ENCODE results near the gene TMEM120B. TPM values are rescaled to one million over a fixed set of nuclear protein-coding genes. Genes with fewer than 3 reads are reported as not detected.

Gene TMEM120B
- total and polyA plus RNA-seq, 2 of the 13 experiments (the other 11 are each of a cell fraction or from before 2014, with no cell fraction given), result 7.1 to 12.9 TPM

DNA sequence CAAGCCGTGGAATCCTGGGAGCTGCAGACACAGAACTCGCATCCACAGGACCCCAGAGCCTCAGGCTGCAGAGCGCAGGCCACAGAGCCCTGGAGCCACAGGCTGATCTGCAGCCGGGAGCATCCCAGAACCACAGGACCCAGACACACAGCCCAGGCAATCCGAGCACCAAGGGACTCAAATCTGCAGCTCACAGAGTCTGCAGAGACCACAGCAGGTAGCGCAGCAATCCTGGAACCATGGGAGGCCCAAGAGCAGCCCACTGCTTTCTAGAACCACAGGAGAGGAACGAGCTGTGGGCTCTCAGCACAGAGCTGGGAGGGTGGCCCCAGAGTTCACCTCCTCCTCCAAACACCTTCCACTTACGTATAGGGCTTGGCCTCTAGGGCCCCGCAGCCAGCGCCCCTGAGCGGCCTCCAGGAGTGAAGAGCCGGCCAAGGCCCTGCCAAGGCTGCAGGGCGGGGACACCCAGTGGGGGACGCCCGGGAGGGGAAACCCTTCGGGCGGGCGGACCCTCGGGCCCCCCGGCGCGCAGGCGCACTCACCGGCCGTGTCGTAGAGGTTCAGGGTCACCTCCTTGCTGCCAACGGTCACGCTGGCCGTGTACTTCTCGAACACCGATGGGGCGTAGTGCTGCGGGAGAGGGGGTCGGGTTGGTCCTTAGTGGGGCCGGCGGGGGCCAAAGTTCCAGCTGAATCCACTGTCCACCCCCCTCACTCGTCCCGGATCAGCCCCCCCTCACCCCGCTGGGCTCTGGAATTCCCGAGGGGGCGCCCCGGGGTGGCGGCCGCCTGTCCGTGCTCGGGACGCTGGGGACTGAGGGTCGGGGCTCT lies 80.3 kb downstream of the TMEM120B start (continued):
- TF ChIP-seq, protein P1, sequence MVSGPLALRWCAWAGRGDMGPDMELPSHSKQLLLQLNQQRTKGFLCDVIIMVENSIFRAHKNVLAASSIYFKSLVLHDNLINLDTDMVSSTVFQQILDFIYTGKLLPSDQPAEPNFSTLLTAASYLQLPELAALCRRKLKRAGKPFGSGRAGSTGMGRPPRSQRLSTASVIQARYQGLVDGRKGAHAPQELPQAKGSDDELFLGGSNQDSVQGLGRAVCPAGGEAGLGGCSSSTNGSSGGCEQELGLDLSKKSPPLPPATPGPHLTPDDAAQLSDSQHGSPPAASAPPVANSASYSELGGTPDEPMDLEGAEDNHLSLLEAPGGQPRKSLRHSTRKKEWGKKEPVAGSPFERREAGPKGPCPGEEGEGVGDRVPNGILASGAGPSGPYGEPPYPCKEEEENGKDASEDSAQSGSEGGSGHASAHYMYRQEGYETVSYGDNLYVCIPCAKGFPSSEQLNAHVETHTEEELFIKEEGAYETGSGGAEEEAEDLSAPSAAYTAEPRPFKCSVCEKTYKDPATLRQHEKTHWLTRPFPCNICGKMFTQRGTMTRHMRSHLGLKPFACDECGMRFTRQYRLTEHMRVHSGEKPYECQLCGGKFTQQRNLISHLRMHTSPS (CRISPR knock-in tag; IDR thresholded peaks at IDR 0.05; ENCODE audit: low read depth), result no peak
- TF ChIP-seq ERF (CRISPR knock-in tag; IDR thresholded peaks at IDR 0.05), result 0 out of 2 replicates have a peak, but pooled peaks have one; percentile 9
- TF ChIP-seq REXO4 (CRISPR knock-in tag; IDR thresholded peaks at IDR 0.05; ENCODE audit: borderline replicate concordance), result no peak
- peak; percentile 30; the same call in 1 of the 2 replicates for TF ChIP-seq ZNF598 (CRISPR knock-in tag; IDR thresholded peaks at IDR 0.05; ENCODE audit: borderline replicate concordance)
- TF ChIP-seq NFKB2 (CRISPR knock-in tag; IDR thresholded peaks at IDR 0.05; ENCODE audit: borderline replicate concordance), result peak; percentile 37; the same call in 1 of the 2 replicates

DNA sequence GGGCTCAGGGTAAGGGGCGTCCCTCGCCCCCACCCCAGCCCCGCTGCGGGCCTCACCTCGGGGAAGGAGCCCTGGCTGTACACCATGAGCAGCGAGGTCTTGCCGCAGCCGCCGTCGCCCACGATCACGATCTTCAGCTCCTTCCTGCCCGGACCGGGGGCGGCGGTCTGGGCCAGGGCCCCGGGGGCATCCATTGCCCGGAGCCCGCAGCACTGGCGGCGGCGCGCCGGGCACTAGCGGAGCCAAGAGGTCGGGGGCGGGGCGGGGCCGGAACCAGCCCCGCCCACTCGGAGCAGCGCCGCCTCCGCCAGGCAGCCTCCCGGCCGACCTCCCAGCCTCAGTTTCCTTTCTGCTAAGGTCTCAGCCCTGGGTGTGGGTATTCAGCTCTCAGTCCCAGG lies 80.9 kb downstream of the TMEM120B start, which contains the start of gene RHOF:
RHOF (minus strand) TSS at position 249 of the 398 bp plus-strand sequence; CDS start at position 194, 55 bp downstream.
- WGBS (ENCODE audit: low lambda C conversion rate), result 50% methylated on average over 28 of the region's 36 CpGs
- BruUV-seq (replicated peaks), result no TSS peak
- H3K36me3 ChIP-seq (replicated peaks in 1 of 2; ENCODE audit: control insufficient read depth in 1 of 2, insufficient read depth in 2 of 2, low read length in 2 of 2), result no peaks in the 10 kb centered on the region; a peak in 3 of 5 replicates
- peaks cover 92% of the 10 kb centered on the region for H3K4me1 ChIP-seq (ENCODE audit: insufficient read depth, low read length)
- CTCF ChIA-PET (ENCODE audit: low intra/inter-chr PET ratio, low total read pairs), result interaction anchor here (1.4 to 3.9 kb wide), 6 partner anchors 15 to 101 kb away, joined by 5 to 89 read pairs (median 21); partner anchors contain the start of gene PSMD9
- peak within 1 kb of the TSS; percentile 71 to 79 (median 71) for H3K4me3 ChIP-seq (replicated peaks in 1 of 3; ENCODE audit: insufficient read depth in 1 of 3, low read depth in 2 of 3, low read length in 3 of 3)
- H3K9ac ChIP-seq (ENCODE audit: insufficient read depth, low read depth, low read length), result peak within 1 kb of the TSS; percentile 82
- peaks cover 11% of the 10 kb centered on the region; the same call in 1 of the 2 replicates for H4K20me1 ChIP-seq (ENCODE audit: insufficient read depth, low read length)
- H3K27ac ChIP-seq (ENCODE audit: extremely low read length, insufficient read depth, low read length), result peak within 1 kb of the TSS; percentile 85
- POLR2A ChIA-PET, result interaction anchor here (0.9 to 14.0 kb wide), 9 partner anchors 8 to 107 kb away, joined by 3 to 393 read pairs (median 6); partner anchors contain the start of genes HPD, SETD1B and TMEM120B
- ATAC-seq, result peak; percentile 2
- no peak for FAIRE-seq
- in situ Hi-C loops (cut with HindIII; ENCODE audit: extremely low pct_ligation_motif_present, low pct_unique_long_range_greater_than_20kb), result loop anchor here (5.0 kb wide), 1 partner anchor 94 kb away; the partner anchor contains the start of gene PSMD9
- H2AFZ ChIP-seq (ENCODE audit: low read length), result no peak within 1 kb of the TSS
- peak within 1 kb of the TSS; percentile 95 for H3K4me2 ChIP-seq (ENCODE audit: low read depth, low read length)
- peaks cover 47% of the 10 kb centered on the region for H3K79me2 ChIP-seq (ENCODE audit: insufficient read depth, low read length)
- DNase-seq (ENCODE audit: low spot score), result no peak
- intact Hi-C loops (cut with micrococcal nuclease; ENCODE audit: unreplicated experiment), result loop anchor here (5.0 kb wide), 1 partner anchor 96 kb away; no protein-coding TSS in a partner anchor
- H3K27me3 ChIP-seq (ENCODE audit: control insufficient read depth in 1 of 2, insufficient read depth in 2 of 2, low read length in 2 of 2), result no peaks in the 10 kb centered on the region
- H3K9me3 ChIP-seq (ENCODE audit: low read length), result no peaks in the 10 kb centered on the region
- TF ChIP-seq ZNF678 (CRISPR knock-in tag; IDR thresholded peaks at IDR 0.05) (0 out of 2 replicates have a peak, but pooled peaks have one; percentile 27), TBP (CRISPR knock-in tag; IDR thresholded peaks at IDR 0.05) (no peak), POLR2A (IDR thresholded peaks at IDR 0.05; ENCODE audit: insufficient read depth in 1 of 2, low read depth in 2 of 2, low read length in 2 of 2) (peak in 1 of 2 experiments; percentile 32; a peak in 2 of 4 replicates), ZNF761 (CRISPR knock-in tag; conservative IDR thresholded peaks at IDR 0.05) (peak; percentile 7; the same call in 1 of the 2 replicates), ZFP36 (IDR thresholded peaks at IDR 0.05; ENCODE audit: borderline replicate concordance, low read depth, low read length, partially characterized antibody) (peak; percentile 98), TAF1 (CRISPR knock-in tag; IDR thresholded peaks at IDR 0.05) (0 out of 2 replicates have a peak, but pooled peaks have one; percentile 26), ZNF776 (CRISPR knock-in tag; IDR thresholded peaks at IDR 0.05) (0 out of 2 replicates have a peak, but pooled peaks have one; percentile 15), ZNF550 (CRISPR knock-in tag; IDR thresholded peaks at IDR 0.05; ENCODE audit: borderline replicate concordance) (0 out of 2 replicates have a peak, but pooled peaks have one; percentile 34), ZBTB21 (CRISPR knock-in tag; IDR thresholded peaks at IDR 0.05) (no peak), ZNF382 (CRISPR knock-in tag; IDR thresholded peaks at IDR 0.05; ENCODE audit: borderline replicate concordance) (no peak), CBFB (CRISPR knock-in tag; IDR thresholded peaks at IDR 0.05) (0 out of 2 replicates have a peak, but pooled peaks have one; percentile 11), ZNF138 (CRISPR knock-in tag; IDR thresholded peaks at IDR 0.05; ENCODE audit: low read depth) (0 out of 2 replicates have a peak, but pooled peaks have one; percentile 13), ERF (CRISPR knock-in tag; IDR thresholded peaks at IDR 0.05) (0 out of 2 replicates have a peak, but pooled peaks have one; percentile 11)
- TF ChIP-seq, protein P2, sequence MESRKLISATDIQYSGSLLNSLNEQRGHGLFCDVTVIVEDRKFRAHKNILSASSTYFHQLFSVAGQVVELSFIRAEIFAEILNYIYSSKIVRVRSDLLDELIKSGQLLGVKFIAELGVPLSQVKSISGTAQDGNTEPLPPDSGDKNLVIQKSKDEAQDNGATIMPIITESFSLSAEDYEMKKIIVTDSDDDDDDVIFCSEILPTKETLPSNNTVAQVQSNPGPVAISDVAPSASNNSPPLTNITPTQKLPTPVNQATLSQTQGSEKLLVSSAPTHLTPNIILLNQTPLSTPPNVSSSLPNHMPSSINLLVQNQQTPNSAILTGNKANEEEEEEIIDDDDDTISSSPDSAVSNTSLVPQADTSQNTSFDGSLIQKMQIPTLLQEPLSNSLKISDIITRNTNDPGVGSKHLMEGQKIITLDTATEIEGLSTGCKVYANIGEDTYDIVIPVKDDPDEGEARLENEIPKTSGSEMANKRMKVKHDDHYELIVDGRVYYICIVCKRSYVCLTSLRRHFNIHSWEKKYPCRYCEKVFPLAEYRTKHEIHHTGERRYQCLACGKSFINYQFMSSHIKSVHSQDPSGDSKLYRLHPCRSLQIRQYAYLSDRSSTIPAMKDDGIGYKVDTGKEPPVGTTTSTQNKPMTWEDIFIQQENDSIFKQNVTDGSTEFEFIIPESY (CRISPR knock-in tag; IDR thresholded peaks at IDR 0.05), result 0 out of 2 replicates have a peak, but pooled peaks have one; percentile 12
